HG03378 (cell line): ENCODE data around the gene RALBP1.
"Not testable (repeated sequence)": the region's sequence is repeated elsewhere in the genome, so short reads cannot be mapped to it uniquely, and the experiment has no call there.

ENCODE experiments used
- ATAC-seq: cut with Tn5 transposase; IDR thresholded peaks from one replicate; pipeline ENCODE4 v1.9.1; 2021; ENCODE audit warnings: mild to moderate bottlenecking, moderate library complexity; ENCODE audit not compliant: unreplicated experiment

Gene RALBP1

DNA sequence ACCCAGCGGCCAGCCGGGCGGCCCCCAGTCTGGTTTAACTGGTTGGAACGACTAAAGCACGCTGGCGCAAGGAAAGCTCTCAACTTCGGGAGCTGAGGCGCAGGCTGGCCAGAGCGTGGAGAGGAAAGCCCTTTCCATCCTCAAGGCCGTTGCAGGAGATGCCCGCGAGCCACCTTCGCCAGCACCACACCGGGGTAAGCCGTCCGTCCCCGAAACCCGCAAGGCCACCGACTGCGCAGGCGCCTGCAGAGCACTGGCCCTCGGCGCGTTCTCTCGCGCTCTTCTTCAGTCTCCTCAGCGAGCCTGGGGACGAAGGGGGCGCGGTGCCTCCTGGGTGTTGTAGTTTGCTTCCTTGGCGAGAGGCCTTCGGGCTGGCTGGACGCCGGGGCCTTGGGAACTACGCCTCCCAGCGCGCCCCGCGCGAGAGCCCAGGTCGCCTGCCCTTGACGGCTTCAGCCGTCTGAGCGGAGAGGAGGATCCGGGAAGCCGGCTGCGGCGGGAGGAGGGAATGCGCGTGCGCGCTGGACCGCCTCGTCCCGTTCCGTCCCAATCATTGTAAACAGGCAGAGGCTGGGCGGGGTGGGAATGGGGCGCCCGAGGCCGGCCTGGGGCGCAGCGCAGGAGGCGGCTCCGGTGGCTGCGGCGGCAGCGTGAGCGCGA, at the start of gene RALBP1:
TSS of gene RALBP1 (plus strand) at position 531 of the 660 bp plus-strand sequence. CDS start 37,533 bp downstream, outside the sequence.
- peak; percentile 94 for ATAC-seq

DNA sequence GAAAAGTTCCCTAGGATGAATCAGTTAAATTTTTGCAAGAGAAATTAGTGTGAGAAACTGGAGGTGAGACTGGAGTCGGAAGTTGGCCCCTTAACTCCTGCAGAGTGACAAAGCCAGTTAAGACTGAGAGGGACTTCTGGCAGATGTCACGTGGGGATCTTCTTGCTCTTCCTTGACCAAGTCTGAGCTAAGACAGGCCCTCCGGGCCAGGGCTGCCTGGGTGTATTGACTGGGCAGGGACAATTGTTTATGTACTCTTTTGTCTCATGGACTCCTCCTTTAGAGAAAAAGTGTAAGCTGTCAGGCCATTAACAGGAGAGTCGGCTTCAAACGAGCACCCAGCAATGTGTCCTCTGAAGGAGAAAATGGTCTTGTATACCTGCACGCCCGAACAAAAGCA, 48.6 kb upstream of the RALBP1 start:
- no peak for ATAC-seq

DNA sequence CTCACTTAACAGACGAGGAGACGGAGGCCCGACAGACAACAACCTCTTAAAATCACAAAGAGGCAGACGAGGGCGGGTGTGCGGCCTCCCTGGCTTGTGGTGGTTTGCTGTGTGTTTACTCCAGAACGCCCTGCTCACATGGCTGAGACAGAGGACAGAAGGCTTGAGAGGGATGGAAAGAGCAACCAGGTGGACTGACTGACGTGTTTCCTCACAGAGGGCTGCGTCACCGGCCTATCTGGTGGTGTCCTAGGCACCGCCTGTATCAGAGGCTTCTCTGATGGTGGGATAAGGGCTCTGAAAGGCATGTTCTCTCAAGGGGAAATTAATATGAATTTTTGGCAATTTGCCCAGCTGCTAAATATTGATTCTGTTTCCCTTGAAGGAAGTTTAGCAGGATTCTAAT, 47.0 kb upstream of the RALBP1 start:
- ATAC-seq, result no peak

DNA sequence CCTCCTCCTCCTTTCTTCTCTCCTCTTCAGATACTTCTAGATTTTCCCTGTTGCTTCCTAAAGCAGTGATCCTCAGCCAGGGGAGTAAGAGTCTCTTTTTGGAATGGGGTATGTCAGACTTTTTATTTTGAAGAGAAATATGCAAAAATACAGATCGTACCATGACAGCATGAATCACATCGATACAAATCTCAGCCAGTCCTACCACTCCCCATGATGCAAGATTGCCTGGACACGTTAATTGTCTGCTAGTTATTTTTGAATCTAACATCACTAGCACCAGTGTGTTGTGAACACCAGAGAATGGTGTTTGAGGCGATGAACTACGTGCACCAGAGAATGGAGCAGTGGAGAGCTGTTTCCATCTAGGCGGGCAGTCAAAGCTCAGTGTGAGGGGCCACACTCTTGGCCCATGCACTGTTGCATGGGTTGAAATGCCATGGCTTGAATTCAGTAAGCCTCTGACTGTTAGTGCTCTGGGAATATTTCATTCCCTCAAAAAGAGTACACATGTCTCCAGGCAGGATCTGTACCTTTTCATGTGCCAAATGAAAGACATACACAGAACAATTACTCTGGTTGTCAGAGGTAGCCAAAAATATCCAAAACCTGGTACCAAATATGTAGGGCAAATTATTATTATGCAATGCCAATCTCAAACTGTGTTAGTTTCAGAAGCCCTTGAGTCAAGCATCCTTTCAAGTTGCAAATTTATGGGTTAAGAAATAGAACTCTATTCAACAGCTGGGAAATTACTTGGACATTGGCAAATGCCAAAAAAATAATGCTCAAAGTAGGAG, 46.3 kb upstream of the RALBP1 start:
- ATAC-seq, result no peak

DNA sequence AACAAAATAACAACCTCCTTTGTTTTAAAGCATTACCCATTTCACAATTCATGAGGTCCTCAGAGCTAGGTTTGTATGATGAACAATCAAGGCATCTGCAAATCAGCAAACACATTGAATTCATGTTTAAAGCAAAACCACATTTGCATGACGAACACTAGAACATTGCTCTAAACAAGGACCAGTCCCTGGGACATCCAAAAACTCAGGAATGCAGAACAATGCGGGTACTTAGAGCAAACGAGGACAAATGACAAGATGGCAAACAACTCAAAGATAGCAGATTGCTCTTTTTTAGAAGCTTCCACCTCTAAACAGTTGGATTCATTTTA, 45.7 kb upstream of the RALBP1 start:
- ATAC-seq, result no peak

DNA sequence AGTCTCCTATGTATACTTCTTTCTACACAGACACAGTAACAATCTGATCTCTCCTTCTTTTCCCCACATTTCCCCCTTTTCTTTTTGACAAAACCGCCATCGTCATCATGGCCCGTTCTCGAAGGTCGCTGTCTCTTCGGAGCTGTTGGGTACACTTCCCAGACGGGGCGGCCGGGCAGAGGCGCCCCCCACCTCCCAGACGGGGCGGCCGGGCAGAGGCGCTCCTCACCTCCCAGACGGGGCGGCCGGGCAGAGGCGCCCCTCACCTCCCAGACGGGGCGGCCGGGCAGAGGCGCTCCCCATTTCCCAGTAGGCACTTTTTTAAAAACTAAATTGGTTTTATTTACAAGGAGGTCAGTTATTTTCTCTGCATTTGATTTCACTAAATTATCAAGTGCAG, 45.0 kb upstream of the RALBP1 start:
- ATAC-seq, result not testable (repeated sequence)

DNA sequence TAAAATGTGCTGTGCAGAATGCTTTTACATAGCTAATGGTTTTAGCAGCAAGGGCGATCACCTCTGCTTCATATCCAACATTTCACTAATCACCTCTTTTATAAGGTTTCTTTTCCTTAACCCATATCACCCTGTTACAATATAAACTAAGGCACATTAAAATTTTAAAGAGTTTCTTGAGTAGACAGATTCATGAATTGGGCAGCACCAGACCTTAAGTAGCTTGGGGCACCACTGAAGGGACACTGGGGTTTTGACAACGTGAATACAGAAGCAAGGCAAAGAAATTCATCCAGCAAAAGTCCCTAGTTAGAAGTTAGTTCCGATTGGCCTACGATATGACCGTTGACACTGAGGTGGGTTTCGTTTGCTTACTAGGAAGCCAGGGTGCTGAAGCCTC, 44.0 kb upstream of the RALBP1 start:
- ATAC-seq, result no peak

DNA sequence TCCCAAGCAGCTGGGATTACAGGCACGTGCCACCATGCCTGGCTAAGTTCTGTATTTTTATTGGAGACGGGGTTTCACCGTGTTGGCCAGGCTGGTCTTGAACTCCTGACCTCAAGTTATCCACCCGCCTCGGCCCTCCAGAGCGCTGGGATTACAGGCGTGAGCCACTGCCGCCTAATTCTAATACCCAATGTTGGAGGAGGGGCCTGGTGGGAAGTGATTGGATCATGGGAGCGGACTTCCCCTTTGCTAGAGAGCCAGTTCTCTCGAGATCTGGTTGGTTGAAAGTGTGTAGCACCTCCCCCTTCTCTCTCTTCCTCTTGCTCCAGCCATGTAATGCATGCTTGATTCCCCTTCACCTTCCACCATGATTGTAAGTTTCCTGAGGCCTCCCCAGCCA, 42.2 kb upstream of the RALBP1 start:
- ATAC-seq, result not testable (repeated sequence)

DNA sequence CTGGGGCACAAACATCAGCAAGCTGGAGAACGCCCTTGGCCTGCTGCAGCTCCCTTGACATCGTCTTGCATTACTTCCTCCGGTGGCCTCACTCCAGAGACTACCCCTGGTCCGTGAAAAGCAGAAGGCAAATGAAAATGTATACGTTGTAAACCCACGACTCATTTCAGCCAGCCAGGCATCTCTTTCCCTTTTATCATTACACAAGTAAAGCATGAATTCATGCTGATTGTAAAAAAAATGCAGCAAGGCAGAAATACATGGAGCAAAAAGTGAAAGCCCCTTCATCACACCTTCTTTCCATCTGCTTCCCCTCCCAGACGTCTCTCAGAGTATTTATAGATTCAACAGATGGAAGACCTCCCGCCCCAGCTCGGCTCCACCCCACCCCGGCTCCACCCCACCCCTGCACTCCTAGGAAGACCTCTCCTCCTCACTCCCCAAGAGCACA, 41.6 kb upstream of the RALBP1 start:
- ATAC-seq, result no peak

DNA sequence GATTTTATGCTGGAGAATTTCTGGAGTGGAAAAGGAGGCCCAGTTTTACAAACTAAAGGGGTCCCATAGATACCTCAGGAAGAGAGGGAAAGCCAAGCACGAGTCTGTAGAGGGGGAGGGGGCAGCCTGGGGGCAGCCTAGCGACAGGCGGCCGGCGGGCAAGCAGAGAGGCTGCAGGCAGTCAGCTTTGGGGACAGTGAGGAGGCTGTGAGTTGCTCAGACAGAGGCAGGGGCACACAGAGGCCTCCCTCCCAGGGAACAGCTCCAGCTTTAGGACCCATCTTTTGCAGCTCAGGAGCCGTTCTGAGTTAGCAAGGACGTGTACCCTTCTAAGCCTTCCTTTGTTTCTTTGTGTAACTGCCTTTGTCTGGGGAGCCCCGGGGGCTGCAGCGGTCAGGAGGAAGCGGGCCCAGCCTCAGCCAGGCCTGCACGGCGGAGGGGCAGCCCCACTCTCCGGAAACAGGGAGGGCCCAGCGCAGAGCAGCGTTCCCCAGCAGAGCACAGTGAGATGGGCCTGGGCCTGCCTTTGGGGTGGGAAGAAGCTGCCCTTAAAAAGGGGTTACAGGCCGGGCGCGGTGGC, 41.1 kb upstream of the RALBP1 start:
- no peak for ATAC-seq

DNA sequence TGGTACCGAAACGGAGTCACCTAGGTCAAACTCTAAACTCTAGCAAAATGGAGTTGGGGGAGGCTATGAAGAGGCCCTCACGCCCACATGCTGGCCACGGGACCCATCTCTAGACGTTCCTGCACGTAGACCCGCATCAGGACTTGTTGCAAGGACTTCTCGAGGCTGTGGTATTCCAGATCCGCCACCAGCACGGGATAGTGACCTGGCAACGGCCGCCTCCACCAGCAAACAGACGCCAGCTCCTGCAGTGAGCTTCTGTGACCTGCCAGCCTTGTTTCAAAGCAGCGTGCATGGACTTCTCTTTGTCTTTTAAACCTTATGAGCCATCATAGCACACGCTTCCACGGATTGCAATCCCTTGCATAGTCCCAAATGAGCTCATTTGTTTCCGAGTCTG, 40.3 kb upstream of the RALBP1 start:
- no peak for ATAC-seq

DNA sequence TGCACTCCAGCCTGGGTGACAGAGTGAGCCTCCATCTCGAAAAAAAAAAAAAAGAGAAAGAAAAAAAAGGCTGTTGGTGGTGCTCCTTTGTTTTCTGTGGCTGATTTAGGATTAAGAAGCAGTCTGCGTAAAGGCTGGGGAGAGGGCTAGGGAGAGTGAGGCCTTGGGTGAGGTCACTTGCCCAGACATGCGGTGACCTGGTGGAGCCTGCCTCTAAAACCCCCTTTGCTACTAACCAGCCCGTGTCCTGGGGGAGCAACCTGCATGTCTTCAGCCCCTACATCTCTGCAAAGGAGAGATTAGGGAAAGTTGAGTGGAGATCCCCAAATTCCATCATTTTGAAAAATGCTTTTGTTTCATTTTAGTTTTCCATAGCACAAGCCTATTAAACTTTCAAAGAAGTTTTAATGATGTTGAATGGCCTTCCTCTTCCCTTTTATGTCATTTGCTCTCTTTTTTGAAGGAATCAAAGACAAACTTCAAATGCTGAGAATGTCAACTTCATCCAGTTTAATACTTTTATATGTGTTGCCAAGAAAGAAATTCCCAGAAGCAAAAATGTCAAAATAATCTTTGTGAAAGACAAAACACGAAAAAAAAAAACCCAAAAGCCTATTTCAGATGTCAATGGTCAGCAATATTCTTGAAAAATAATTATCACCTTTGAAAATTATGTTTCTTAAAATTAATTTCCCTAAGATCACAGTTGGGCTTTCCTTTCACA, 38.9 kb upstream of the RALBP1 start:
- ATAC-seq, result no peak

DNA sequence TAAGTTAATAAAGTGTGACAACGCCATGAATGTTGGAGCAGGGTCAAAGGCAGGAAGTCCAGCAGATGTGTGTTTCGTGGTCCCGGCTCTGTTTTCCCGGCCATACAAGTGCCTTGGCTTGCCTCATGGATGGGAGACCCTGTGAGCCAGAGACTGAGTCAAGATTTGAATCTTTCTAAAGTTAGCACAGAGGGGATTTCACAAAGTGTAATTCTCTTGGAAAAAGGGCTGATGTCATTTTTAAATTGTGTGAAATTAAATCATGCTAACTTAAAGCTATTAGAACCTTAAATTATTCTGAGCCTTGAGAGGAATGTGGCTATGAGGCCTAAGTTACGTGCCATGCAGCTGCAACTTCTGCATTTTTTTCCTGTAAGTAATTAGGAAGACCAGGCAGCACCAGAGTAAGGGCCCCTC, 38.3 kb upstream of the RALBP1 start:
- ATAC-seq, result no peak

DNA sequence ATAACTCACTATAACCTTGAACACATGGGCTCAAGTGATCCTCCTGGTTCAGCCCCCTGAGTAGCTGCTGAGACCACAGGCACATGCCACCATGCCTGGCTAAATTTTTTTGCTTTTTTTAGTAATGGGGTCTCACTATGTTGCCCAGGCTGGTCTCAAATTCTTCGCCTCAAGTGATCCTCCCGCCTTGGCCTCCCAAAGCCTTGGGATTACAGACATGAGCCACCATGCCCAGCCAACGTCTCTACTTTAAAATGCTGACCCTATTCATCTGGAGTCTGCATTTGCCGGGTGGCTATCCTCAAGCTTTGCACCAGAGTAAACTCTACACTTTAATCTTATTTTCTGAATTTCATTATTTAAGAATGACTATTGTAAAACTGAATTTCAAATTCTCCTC, 37.6 kb upstream of the RALBP1 start:
- no peak for ATAC-seq

DNA sequence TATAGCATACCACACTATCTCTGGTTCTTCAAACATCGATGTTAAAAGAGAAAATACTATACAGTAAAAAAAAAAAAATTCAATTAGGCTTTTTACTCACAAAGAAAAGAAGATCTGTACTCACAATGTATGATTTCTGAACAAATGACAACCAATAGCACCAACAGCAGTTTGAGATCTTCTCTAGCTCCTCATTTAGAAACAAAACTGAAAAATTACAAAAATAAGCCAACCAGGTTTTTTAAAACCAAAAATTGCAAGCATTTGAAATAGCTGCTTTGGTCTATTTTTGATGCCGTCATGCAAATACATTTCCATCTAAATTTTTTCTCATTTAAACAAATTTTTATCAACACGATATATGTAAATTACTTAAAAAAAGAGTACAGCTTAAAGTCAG, 34.3 kb upstream of the RALBP1 start:
- no peak for ATAC-seq

DNA sequence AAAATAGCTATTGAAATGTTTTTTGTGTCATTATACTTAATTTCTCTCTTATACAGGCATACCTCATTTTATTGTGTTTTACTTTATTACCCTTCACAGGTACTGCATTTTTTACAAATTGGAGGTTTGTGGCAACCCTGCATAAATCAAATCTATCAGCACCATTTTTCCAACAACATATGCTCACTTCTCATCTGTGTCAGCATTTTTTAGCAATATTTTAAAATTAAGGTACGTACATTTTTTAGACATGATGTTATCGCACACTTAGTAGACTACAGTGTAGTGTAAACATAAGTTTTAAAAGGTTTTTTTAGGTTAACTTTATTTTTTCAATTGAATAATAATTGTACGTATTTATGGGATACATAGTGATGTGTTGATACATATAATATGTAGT, 30.8 kb upstream of the RALBP1 start:
- ATAC-seq, result no peak

DNA sequence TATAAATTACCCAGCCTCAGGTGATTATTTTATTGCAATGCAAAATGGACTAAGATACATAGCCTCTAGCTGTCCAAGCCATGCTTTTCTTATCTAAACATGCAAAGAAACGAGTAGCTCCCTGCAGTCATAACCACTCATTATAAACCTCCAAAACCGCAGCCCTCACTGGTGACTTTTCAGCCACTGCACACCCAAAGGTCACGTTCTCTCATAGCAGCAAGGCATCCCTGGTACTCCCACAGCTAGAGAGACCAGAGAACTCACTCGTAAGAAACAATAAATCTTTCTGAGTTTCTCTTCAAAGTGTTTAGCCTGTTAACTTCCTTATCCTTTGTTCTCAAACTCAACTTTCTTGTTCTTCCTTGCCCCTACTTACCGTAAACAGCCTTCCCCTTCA, 28.5 kb upstream of the RALBP1 start:
- no peak for ATAC-seq

DNA sequence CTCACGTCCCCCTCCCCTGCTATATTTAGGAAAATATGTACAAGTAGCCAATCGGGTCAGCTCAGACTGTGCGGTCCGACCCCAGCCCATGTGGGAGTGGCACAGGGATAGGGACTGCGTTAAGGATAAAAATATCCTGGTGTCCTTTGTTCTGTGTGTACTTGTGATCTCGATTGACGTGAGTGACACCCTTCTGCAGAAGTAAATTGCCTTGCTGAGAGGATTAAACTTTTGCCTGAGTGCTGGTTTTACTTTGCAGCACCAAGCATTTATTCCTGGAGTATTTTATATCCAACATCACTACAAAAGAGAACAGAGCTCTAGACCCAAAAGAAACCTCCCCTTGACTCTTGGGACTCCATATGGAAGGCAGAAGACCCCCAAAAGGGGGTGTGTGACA, 28.0 kb upstream of the RALBP1 start:
- ATAC-seq, result no peak

DNA sequence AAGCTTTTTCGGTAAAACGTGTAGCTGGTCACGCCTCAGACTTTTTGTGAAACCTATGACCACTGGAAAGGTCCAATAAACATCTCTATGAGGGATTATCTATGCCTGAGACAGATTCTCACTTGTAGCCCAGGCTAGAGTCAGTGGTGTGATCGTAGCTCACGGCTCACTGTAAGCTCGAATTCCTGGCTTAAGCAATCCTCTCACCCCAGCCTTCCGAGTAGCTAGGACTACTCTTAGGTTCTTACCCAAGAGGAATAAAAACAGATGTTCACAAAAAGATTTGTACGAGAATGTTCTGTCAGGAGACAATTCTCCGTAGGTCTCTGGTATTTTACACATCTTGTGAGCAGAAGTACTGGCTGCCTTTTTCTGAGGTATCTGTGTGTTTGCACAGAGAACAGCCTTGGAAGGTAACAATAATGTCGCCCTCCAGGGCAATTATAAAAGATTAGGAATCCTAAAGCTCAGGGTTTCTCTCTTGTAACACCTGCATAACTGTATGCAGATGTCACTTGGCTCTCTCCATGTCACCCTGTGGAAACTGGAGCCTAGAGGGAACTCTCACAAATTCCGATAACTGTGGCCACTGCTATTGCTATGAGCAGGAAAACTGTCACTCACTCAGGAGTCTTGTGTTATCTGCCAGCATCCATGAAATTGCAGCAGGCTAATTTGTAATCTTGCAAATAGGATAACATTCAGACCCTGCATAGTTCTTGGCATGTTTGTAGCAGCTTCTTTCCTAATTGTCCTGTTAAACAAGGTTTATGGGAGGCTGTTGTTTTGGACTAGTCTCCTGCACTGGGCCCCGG, 25.5 kb upstream of the RALBP1 start:
- no peak for ATAC-seq

DNA sequence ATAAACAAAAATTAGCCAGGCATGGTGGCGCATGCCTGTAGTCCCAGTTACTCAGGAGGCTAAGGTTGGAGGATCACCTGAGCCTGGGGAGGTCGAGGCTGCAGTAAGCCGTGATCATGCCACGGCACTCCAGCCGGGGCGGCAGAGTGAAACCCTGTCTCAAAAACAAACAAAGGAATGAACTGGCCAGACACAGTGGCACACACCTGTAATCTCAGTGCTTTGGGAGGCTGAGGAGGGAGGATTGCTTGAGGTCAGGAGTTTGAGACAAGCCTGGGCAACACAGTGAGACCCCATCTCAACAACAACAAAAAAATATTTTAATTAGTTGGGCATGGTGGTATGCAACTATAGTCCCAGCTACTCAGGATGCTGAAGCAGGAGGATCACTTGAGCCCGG, 24.4 kb upstream of the RALBP1 start:
- not testable (repeated sequence) for ATAC-seq

DNA sequence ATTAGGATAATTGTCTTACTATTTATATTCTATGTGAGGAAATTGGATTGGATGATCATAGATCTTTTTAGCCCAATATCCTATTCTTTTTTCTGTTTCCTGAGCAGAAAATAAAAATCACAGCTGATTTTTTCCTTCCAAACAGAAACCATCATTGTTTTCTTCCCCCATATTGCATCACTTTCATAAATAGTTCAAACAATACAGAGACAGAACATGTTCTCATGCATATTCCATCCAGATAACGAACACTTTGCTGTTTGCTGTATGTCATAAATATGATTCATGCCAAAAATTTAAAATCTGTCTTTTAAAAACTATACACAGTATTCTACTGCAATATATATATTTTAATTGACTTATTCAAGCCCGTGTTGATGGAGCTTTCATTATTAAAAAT, 22.0 kb upstream of the RALBP1 start:
- no peak for ATAC-seq
